Endothelial cell of umbilical vein (primary cell): ENCODE results near the gene TMEM121B.

Experiments used
- EZH2 ChIP-seq: IDR thresholded peaks from 2 replicates; pipeline ENCODE4 v1.6.1; 2012; ENCODE audit warnings: borderline replicate concordance, low read depth, mild to moderate bottlenecking, moderate library complexity, low read length, inconsistent platforms; ENCODE audit not compliant: severe bottlenecking
- GATA2 ChIP-seq: IDR thresholded peaks from 2 replicates; pipeline ENCODE4 v1.7.0; 2011; ENCODE audit warnings: low read depth, mild to moderate bottlenecking, moderate library complexity, mixed read lengths, low read length; ENCODE audit not compliant: insufficient read length, insufficient read depth
- JUN ChIP-seq: IDR thresholded peaks from 2 replicates; pipeline ENCODE4 v1.6.1; 2011; ENCODE audit warnings: borderline replicate concordance, low read depth; ENCODE audit not compliant: insufficient read length, insufficient read depth
- MAX ChIP-seq: IDR thresholded peaks from 2 replicates; pipeline ENCODE4 v1.6.1; 2011; ENCODE audit not compliant: insufficient read depth, insufficient read length
- MYC ChIP-seq: IDR thresholded peaks from one replicate; pipeline ENCODE4 v1.6.1; 2011; ENCODE audit warnings: mild to moderate bottlenecking, low read depth, low read length
- POLR2A ChIP-seq: IDR thresholded peaks from 2 replicates; pipeline ENCODE4 v1.6.1; 2012; ENCODE audit warnings: low read depth, mild to moderate bottlenecking, control low read depth, low read length
- POLR2AphosphoS5 ChIP-seq: IDR thresholded peaks from 2 replicates; pipeline ENCODE4 v1.6.1; 2012; ENCODE audit warnings: low read depth, mild to moderate bottlenecking, control low read depth, low read length, moderate library complexity; ENCODE audit not compliant: insufficient read depth
- TF ChIP-seq, protein P1 (sequence below), 2 donors: IDR thresholded peaks; 1 replicate in 1 of 2; 2 replicates in 1 of 2; pipeline ENCODE4 v1.5.1; 2011; ENCODE audit warnings: low read length in 2 of 2, mild to moderate bottlenecking in 2 of 2, moderate library complexity in 2 of 2, control low read depth in 1 of 2, inconsistent platforms in 1 of 2, low read depth in 1 of 2; ENCODE audit not compliant: insufficient read depth in 1 of 2; ENCODE audit errors: extremely low read depth in 1 of 2

GRCh38 chr22:17083811-17084441 lies 37.2 kb downstream of the TMEM121B start:
- TF ChIP-seq EZH2 (no peak), MAX (no peak), POLR2AphosphoS5 (no peak), GATA2 (no peak), POLR2A (no peak), MYC (no peak), JUN (no peak)
- TF ChIP-seq, protein P1, sequence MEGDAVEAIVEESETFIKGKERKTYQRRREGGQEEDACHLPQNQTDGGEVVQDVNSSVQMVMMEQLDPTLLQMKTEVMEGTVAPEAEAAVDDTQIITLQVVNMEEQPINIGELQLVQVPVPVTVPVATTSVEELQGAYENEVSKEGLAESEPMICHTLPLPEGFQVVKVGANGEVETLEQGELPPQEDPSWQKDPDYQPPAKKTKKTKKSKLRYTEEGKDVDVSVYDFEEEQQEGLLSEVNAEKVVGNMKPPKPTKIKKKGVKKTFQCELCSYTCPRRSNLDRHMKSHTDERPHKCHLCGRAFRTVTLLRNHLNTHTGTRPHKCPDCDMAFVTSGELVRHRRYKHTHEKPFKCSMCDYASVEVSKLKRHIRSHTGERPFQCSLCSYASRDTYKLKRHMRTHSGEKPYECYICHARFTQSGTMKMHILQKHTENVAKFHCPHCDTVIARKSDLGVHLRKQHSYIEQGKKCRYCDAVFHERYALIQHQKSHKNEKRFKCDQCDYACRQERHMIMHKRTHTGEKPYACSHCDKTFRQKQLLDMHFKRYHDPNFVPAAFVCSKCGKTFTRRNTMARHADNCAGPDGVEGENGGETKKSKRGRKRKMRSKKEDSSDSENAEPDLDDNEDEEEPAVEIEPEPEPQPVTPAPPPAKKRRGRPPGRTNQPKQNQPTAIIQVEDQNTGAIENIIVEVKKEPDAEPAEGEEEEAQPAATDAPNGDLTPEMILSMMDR (IDR thresholded peaks at IDR 0.05; ENCODE audit: extremely low read depth in 1 of 2, insufficient read depth in 1 of 2, low read depth in 1 of 2, low read length in 2 of 2) = no peak
